ENCODE data around the gene MED13.
A peak's percentile ranks its signal among the peaks of the same experiment; 100 is the strongest.
"Not testable (repeated sequence)": the region's sequence is repeated elsewhere in the genome, so short reads cannot be mapped to it uniquely, and the experiment has no call there.

The MED13 gene

GRCh38 chr17:62000186-62000585 is 64.9 kb downstream of the MED13 start:
- H3K36me3 ChIP-seq (ENCODE audit: insufficient read depth, low read length) = peaks cover 16% of the 10 kb centered on the region
- H3K27ac ChIP-seq (ENCODE audit: low read depth, low read length) = no peak overlapping the region
- H3K79me2 ChIP-seq (ENCODE audit: control insufficient read depth, insufficient read depth, low read length, unreplicated experiment) = peaks cover 50% of the 10 kb centered on the region

GRCh38 chr17:61998534-61998933 is 66.5 kb downstream of the MED13 start:
- peaks cover 16% of the 10 kb centered on the region for H3K4me1 ChIP-seq (ENCODE audit: control insufficient read depth, insufficient read depth, low read length, unreplicated experiment)
- H3K27ac ChIP-seq (ENCODE audit: low read depth, low read length) = peak overlapping the region; percentile 76
- peaks cover 46% of the 10 kb centered on the region for H3K79me2 ChIP-seq (ENCODE audit: control insufficient read depth, insufficient read depth, low read length, unreplicated experiment)

More at GRCh38 chr17:62000186-62000585, 64.9 kb downstream of the MED13 start:
- Histone ChIP-seq H3K27me3 (ENCODE audit: insufficient read depth, low read length) (no peaks in the 10 kb centered on the region), H3K4me3 (ENCODE audit: low read depth, low read length) (no peak overlapping the region), H2AFZ (ENCODE audit: low read length, unreplicated experiment) (no peak overlapping the region), H3K4me1 (ENCODE audit: control insufficient read depth, insufficient read depth, low read length, unreplicated experiment) (peaks cover 16% of the 10 kb centered on the region)

DNA sequence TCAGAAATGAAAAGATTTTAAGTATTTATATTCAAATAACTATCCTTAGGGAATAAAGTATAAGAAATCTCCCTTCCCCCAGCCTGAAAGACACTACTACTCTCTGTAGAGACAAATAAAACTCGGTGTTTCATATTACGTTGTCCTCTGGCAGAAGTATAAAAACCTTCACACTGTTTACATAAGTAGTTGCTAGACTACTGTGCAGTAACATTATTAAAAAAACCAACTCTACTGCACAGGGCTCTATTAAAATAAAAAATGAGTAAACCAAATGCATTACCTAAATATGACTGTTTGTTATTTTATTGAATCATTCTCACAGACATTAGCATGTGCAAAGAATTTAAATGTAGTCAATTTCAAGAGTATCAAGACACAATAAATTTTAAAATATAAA is 67.4 kb downstream of the MED13 start:
- H3K27ac ChIP-seq (ENCODE audit: low read depth, low read length) = peak overlapping the region; percentile 76
- H3K4me3 ChIP-seq (ENCODE audit: low read depth, low read length) = no peak overlapping the region
- peaks cover 12% of the 10 kb centered on the region for H3K36me3 ChIP-seq (ENCODE audit: insufficient read depth, low read length)
- peaks cover 16% of the 10 kb centered on the region for H3K4me1 ChIP-seq (ENCODE audit: control insufficient read depth, insufficient read depth, low read length, unreplicated experiment)
- H3K27me3 ChIP-seq (ENCODE audit: insufficient read depth, low read length) = no peaks in the 10 kb centered on the region
- H2AFZ ChIP-seq (ENCODE audit: low read length, unreplicated experiment) = no peak overlapping the region
- peaks cover 46% of the 10 kb centered on the region for H3K79me2 ChIP-seq (ENCODE audit: control insufficient read depth, insufficient read depth, low read length, unreplicated experiment)

More at GRCh38 chr17:61998534-61998933, 66.5 kb downstream of the MED13 start:
- H3K4me3 ChIP-seq (ENCODE audit: low read depth, low read length); H3K27me3 ChIP-seq (ENCODE audit: insufficient read depth, low read length); H2AFZ ChIP-seq (ENCODE audit: low read length, unreplicated experiment): not testable (repeated sequence)
- peaks cover 12% of the 10 kb centered on the region for H3K36me3 ChIP-seq (ENCODE audit: insufficient read depth, low read length)

- peaks cover 15% of the 10 kb centered on the region for H3K36me3 ChIP-seq (ENCODE audit: insufficient read depth, low read length)
- H3K4me1 ChIP-seq (ENCODE audit: control insufficient read depth, insufficient read depth, low read length, unreplicated experiment) = peaks cover 16% of the 10 kb centered on the region
- no peak overlapping the region for H2AFZ ChIP-seq (ENCODE audit: low read length, unreplicated experiment)
- no peaks in the 10 kb centered on the region for H3K27me3 ChIP-seq (ENCODE audit: insufficient read depth, low read length)
- no peak overlapping the region for H3K4me3 ChIP-seq (ENCODE audit: low read depth, low read length)
- peaks cover 43% of the 10 kb centered on the region for H3K79me2 ChIP-seq (ENCODE audit: control insufficient read depth, insufficient read depth, low read length, unreplicated experiment)
- H3K27ac ChIP-seq (ENCODE audit: low read depth, low read length) = peak overlapping the region; percentile 64
Observed at GRCh38 chr17:61996916-61997605, 68.0 kb downstream of the MED13 start.

- Histone ChIP-seq H3K36me3 (ENCODE audit: insufficient read depth, low read length) (peaks cover 35% of the 10 kb centered on the region), H2AFZ (ENCODE audit: low read length, unreplicated experiment) (no peak overlapping the region), H3K79me2 (ENCODE audit: control insufficient read depth, insufficient read depth, low read length, unreplicated experiment) (peaks cover 4% of the 10 kb centered on the region), H3K4me1 (ENCODE audit: control insufficient read depth, insufficient read depth, low read length, unreplicated experiment) (no peaks in the 10 kb centered on the region), H3K27ac (ENCODE audit: low read depth, low read length) (no peak overlapping the region), H3K4me3 (ENCODE audit: low read depth, low read length) (no peak overlapping the region), H3K27me3 (ENCODE audit: insufficient read depth, low read length) (no peaks in the 10 kb centered on the region)
Observed at GRCh38 chr17:61989509-61989908, 75.6 kb downstream of the MED13 start.

- Histone ChIP-seq H3K27ac (ENCODE audit: low read depth, low read length) (no peak overlapping the region), H3K79me2 (ENCODE audit: control insufficient read depth, insufficient read depth, low read length, unreplicated experiment) (peaks cover 6% of the 10 kb centered on the region), H3K4me1 (ENCODE audit: control insufficient read depth, insufficient read depth, low read length, unreplicated experiment) (no peaks in the 10 kb centered on the region), H3K4me3 (ENCODE audit: low read depth, low read length) (no peak overlapping the region), H2AFZ (ENCODE audit: low read length, unreplicated experiment) (no peak overlapping the region), H3K36me3 (ENCODE audit: insufficient read depth, low read length) (peaks cover 38% of the 10 kb centered on the region), H3K27me3 (ENCODE audit: insufficient read depth, low read length) (no peaks in the 10 kb centered on the region)
Observed at GRCh38 chr17:61986898-61987297, 78.2 kb downstream of the MED13 start.

- no peak overlapping the region for H3K27ac ChIP-seq (ENCODE audit: low read depth, low read length)
- no peaks in the 10 kb centered on the region for H3K4me1 ChIP-seq (ENCODE audit: control insufficient read depth, insufficient read depth, low read length, unreplicated experiment)
- H3K36me3 ChIP-seq (ENCODE audit: insufficient read depth, low read length) = peaks cover 36% of the 10 kb centered on the region
- H3K4me3 ChIP-seq (ENCODE audit: low read depth, low read length) = no peak overlapping the region
- no peak overlapping the region for H2AFZ ChIP-seq (ENCODE audit: low read length, unreplicated experiment)
- H3K27me3 ChIP-seq (ENCODE audit: insufficient read depth, low read length) = no peaks in the 10 kb centered on the region
- H3K79me2 ChIP-seq (ENCODE audit: control insufficient read depth, insufficient read depth, low read length, unreplicated experiment) = peaks cover 6% of the 10 kb centered on the region
Observed at GRCh38 chr17:61984821-61985220, 80.3 kb downstream of the MED13 start.

GRCh38 chr17:61981323-61981722 is 83.8 kb downstream of the MED13 start:
- no peak overlapping the region for H2AFZ ChIP-seq (ENCODE audit: low read length, unreplicated experiment)
- H3K4me3 ChIP-seq (ENCODE audit: low read depth, low read length) = no peak overlapping the region
- peaks cover 10% of the 10 kb centered on the region for H3K79me2 ChIP-seq (ENCODE audit: control insufficient read depth, insufficient read depth, low read length, unreplicated experiment)
- no peaks in the 10 kb centered on the region for H3K27me3 ChIP-seq (ENCODE audit: insufficient read depth, low read length)
- peaks cover 36% of the 10 kb centered on the region for H3K36me3 ChIP-seq (ENCODE audit: insufficient read depth, low read length)
- no peak overlapping the region for H3K27ac ChIP-seq (ENCODE audit: low read depth, low read length)
- no peaks in the 10 kb centered on the region for H3K4me1 ChIP-seq (ENCODE audit: control insufficient read depth, insufficient read depth, low read length, unreplicated experiment)

DNA sequence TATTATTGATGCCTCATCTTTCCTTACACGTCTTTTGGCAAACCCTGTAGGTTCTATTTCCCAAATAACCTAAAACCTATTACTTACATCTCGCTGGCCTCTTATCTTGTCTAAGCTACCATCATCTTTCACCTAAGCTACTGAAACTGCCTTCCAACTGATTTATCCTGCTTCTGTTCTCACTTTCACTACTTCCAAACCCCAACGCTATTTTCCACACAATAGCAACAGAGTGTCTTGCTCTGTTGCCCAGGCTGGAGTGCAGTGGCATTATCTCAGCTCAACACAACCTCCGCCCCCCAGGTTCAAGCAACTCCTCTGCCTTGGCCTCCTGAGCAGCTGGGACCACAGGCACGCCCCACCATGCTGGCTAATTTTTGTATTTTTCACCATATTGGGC is 84.5 kb downstream of the MED13 start:
- Histone ChIP-seq H3K4me3 (ENCODE audit: low read depth, low read length) (no peak overlapping the region), H3K79me2 (ENCODE audit: control insufficient read depth, insufficient read depth, low read length, unreplicated experiment) (peaks cover 10% of the 10 kb centered on the region), H3K4me1 (ENCODE audit: control insufficient read depth, insufficient read depth, low read length, unreplicated experiment) (no peaks in the 10 kb centered on the region), H2AFZ (ENCODE audit: low read length, unreplicated experiment) (no peak overlapping the region), H3K27ac (ENCODE audit: low read depth, low read length) (no peak overlapping the region), H3K36me3 (ENCODE audit: insufficient read depth, low read length) (peaks cover 29% of the 10 kb centered on the region), H3K27me3 (ENCODE audit: insufficient read depth, low read length) (no peaks in the 10 kb centered on the region)

- Histone ChIP-seq H3K79me2 (ENCODE audit: control insufficient read depth, insufficient read depth, low read length, unreplicated experiment) (peaks cover 21% of the 10 kb centered on the region), H3K36me3 (ENCODE audit: insufficient read depth, low read length) (peaks cover 23% of the 10 kb centered on the region), H3K4me1 (ENCODE audit: control insufficient read depth, insufficient read depth, low read length, unreplicated experiment) (no peaks in the 10 kb centered on the region), H3K27me3 (ENCODE audit: insufficient read depth, low read length) (no peaks in the 10 kb centered on the region), H3K4me3 (ENCODE audit: low read depth, low read length) (no peak overlapping the region), H3K27ac (ENCODE audit: low read depth, low read length) (no peak overlapping the region), H2AFZ (ENCODE audit: low read length, unreplicated experiment) (no peak overlapping the region)
Observed at GRCh38 chr17:61974115-61974514, 91.0 kb downstream of the MED13 start.

GRCh38 chr17:61972311-61972710 is 92.8 kb downstream of the MED13 start:
- no peaks in the 10 kb centered on the region for H3K27me3 ChIP-seq (ENCODE audit: insufficient read depth, low read length)
- no peaks in the 10 kb centered on the region for H3K4me1 ChIP-seq (ENCODE audit: control insufficient read depth, insufficient read depth, low read length, unreplicated experiment)
- H3K79me2 ChIP-seq (ENCODE audit: control insufficient read depth, insufficient read depth, low read length, unreplicated experiment) = peaks cover 14% of the 10 kb centered on the region
- H2AFZ ChIP-seq (ENCODE audit: low read length, unreplicated experiment) = no peak overlapping the region
- H3K27ac ChIP-seq (ENCODE audit: low read depth, low read length) = no peak overlapping the region
- peaks cover 30% of the 10 kb centered on the region for H3K36me3 ChIP-seq (ENCODE audit: insufficient read depth, low read length)
- no peak overlapping the region for H3K4me3 ChIP-seq (ENCODE audit: low read depth, low read length)

Data from ACC112 (cell line).